GM12892 (cell line): ENCODE data around the gene RALGAPA2.

Source experiments
- POLR2A ChIP-seq: IDR thresholded peaks from 2 replicates; pipeline ENCODE4 v1.6.1; 2011; ENCODE audit warnings: low read depth, low read length, control low read depth
- TAF1 ChIP-seq: IDR thresholded peaks from 2 replicates; pipeline ENCODE4 v1.6.1; 2011; ENCODE audit warnings: low read depth, mild to moderate bottlenecking, control low read depth, low read length, borderline replicate concordance

DNA sequence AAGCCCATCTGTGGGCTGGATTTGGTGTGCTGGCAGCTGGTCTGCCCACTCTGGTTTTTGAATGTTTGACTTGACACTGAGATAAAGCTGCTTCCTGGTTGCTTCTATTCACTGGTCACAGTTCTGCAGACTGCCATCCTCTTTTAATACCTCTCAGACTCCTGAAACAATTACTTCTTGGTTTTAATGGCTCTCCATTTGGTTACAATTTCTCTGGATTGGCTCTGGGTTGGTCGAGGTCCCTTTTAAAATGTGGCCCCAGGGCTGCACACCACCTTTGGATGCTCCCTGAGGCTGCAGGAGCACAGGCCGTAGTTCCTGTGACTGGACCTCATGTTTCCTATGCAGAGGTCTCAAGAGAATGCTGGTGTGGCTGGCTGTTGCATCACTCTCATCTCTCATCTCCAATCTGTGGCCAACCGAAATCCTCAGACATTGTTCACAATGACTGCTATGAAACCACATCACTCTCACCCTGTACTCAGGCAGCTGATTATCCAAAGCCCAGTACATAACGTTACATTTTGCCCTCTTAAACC, 246.0 kb downstream of the RALGAPA2 start:
- TF ChIP-seq TAF1: 0 out of 2 replicates have a peak, but pooled peaks have one; percentile 27
- peak; percentile 56; the same call in 1 of the 2 replicates for TF ChIP-seq POLR2A
